HTERT RPE-1 (cell line): ENCODE measurements around the gene TMEM213.

Experiments
- in situ Hi-C: fragments of 300-500 bp; cut with MboI; formaldehyde crosslinking; loops from 4 replicates; pipeline ENCODE4 v1.14.3; 2020; ENCODE audit warnings: low sequenced_read_pairs

The TMEM213 gene

GRCh38 chr7:138797715-138798320, at the start of gene TMEM213, which contains the start of gene ATP6V0A4:
TMEM213 (plus strand) TSS chr7:138797994; CDS start chr7:138798105, 111 bp downstream.
ATP6V0A4 (minus strand) TSS chr7:138798196; CDS start chr7:138771247, 26,949 bp downstream.
- in situ Hi-C loops, result no loop called here

- in situ Hi-C loops, result no loop called here
These were observed 49.1 kb upstream of the TMEM213 start for GRCh38 chr7:138748666-138749065.

GRCh38 chr7:138749960-138750359, 47.8 kb upstream of the TMEM213 start:
- in situ Hi-C loops, result no loop called here

GRCh38 chr7:138750473-138750872, 47.3 kb upstream of the TMEM213 start:
- in situ Hi-C loops, result no loop called here

- in situ Hi-C loops, result no loop called here
These were observed 46.8 kb upstream of the TMEM213 start for GRCh38 chr7:138750901-138751464.

GRCh38 chr7:138752518-138753149, 45.2 kb upstream of the TMEM213 start:
- in situ Hi-C loops, result no loop called here

- in situ Hi-C loops, result no loop called here
These were observed 44.7 kb upstream of the TMEM213 start for GRCh38 chr7:138753150-138753518.

- in situ Hi-C loops, result no loop called here
These were observed 44.2 kb upstream of the TMEM213 start for GRCh38 chr7:138753610-138754009.

GRCh38 chr7:138755331-138755747, 42.5 kb upstream of the TMEM213 start:
- in situ Hi-C loops, result no loop called here

- in situ Hi-C loops, result no loop called here
These were observed 41.8 kb upstream of the TMEM213 start for GRCh38 chr7:138755842-138756590.

GRCh38 chr7:138756591-138757242, 41.1 kb upstream of the TMEM213 start:
- in situ Hi-C loops, result no loop called here

GRCh38 chr7:138768241-138768640, 29.6 kb upstream of the TMEM213 start:
- in situ Hi-C loops, result no loop called here

GRCh38 chr7:138770904-138771303, 26.9 kb upstream of the TMEM213 start:
- in situ Hi-C loops, result no loop called here

- in situ Hi-C loops, result no loop called here
These were observed 24.6 kb upstream of the TMEM213 start for GRCh38 chr7:138773176-138773575.

GRCh38 chr7:138773817-138774216, 24.0 kb upstream of the TMEM213 start:
- in situ Hi-C loops, result no loop called here

GRCh38 chr7:138776166-138776833, 21.5 kb upstream of the TMEM213 start:
- in situ Hi-C loops, result no loop called here

- in situ Hi-C loops, result no loop called here
These were observed 16.8 kb upstream of the TMEM213 start for GRCh38 chr7:138781004-138781403.

- in situ Hi-C loops, result no loop called here
These were observed 13.1 kb upstream of the TMEM213 start for GRCh38 chr7:138784692-138785091.

GRCh38 chr7:138785587-138786437, 12.0 kb upstream of the TMEM213 start:
- in situ Hi-C loops, result no loop called here
